A673 (cell line): ENCODE measurements around the gene LRP8.

Source experiments
- EZH2 ChIP-seq: fragments of 200-600 bp; sonication (generic); IDR thresholded peaks from 2 replicates; pipeline ENCODE4 v1.6.1; 2017; ENCODE audit warnings: borderline replicate concordance, low read depth, mild to moderate bottlenecking, mixed read lengths, antibody characterized with exemption, low read length; ENCODE audit not compliant: poor library complexity, severe bottlenecking
- TF ChIP-seq, protein P1 (sequence below): fragments of 300-800, 200-600 bp; sonication (generic); conservative IDR thresholded peaks from 2 replicates; pipeline ENCODE4 v1.5.1; 2017; ENCODE audit warnings: low read depth, mild to moderate bottlenecking, antibody characterized with exemption, low read length, moderate library complexity, mixed read lengths

- TF ChIP-seq, protein P1, sequence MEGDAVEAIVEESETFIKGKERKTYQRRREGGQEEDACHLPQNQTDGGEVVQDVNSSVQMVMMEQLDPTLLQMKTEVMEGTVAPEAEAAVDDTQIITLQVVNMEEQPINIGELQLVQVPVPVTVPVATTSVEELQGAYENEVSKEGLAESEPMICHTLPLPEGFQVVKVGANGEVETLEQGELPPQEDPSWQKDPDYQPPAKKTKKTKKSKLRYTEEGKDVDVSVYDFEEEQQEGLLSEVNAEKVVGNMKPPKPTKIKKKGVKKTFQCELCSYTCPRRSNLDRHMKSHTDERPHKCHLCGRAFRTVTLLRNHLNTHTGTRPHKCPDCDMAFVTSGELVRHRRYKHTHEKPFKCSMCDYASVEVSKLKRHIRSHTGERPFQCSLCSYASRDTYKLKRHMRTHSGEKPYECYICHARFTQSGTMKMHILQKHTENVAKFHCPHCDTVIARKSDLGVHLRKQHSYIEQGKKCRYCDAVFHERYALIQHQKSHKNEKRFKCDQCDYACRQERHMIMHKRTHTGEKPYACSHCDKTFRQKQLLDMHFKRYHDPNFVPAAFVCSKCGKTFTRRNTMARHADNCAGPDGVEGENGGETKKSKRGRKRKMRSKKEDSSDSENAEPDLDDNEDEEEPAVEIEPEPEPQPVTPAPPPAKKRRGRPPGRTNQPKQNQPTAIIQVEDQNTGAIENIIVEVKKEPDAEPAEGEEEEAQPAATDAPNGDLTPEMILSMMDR: no peak
- TF ChIP-seq EZH2: no peak
Observed at GRCh38 chr1:53330819-53331218, 2.9 kb upstream of the LRP8 start.
